ENCODE data around the gene NKD1. TPM values are rescaled to one million over a fixed set of nuclear protein-coding genes. Genes with fewer than 3 reads are reported as not detected.

NKD1 gene
- total RNA-seq, 1 donor from 2014 or later: 0.43 TPM

DNA sequence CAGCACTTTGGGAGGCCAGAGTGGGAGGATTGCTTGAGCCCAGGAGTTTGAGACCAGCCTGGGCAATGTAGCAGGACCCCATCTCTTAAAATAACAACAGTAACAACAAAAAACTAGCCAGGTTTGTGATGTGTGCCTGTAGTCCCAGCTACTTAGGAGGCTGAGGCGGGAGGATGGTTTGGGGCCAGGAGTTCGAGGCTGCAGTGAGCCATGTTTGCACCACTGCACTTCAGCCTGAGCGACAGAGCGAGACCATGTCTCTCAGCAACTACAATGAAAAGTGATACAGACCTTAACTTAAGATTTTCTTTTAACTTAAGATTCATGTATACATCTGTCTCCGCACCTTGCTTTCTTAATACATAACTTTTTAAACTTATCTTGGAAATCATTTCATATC is 17.2 kb downstream of the NKD1 start:
- no peak overlapping the region for H3K4me3 Mint-ChIP-seq (ENCODE audit: unreplicated experiment)
- TF ChIP-seq, protein P1, sequence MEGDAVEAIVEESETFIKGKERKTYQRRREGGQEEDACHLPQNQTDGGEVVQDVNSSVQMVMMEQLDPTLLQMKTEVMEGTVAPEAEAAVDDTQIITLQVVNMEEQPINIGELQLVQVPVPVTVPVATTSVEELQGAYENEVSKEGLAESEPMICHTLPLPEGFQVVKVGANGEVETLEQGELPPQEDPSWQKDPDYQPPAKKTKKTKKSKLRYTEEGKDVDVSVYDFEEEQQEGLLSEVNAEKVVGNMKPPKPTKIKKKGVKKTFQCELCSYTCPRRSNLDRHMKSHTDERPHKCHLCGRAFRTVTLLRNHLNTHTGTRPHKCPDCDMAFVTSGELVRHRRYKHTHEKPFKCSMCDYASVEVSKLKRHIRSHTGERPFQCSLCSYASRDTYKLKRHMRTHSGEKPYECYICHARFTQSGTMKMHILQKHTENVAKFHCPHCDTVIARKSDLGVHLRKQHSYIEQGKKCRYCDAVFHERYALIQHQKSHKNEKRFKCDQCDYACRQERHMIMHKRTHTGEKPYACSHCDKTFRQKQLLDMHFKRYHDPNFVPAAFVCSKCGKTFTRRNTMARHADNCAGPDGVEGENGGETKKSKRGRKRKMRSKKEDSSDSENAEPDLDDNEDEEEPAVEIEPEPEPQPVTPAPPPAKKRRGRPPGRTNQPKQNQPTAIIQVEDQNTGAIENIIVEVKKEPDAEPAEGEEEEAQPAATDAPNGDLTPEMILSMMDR (IDR thresholded peaks at IDR 0.05): no peak
- H3K4me1 Mint-ChIP-seq (ENCODE audit: unreplicated experiment): no peaks in the 10 kb centered on the region
- no peaks in the 10 kb centered on the region for H3K36me3 Mint-ChIP-seq (ENCODE audit: unreplicated experiment)
- peaks cover 4% of the 10 kb centered on the region for H3K27me3 Mint-ChIP-seq (ENCODE audit: unreplicated experiment)
- H3K9me3 Mint-ChIP-seq (ENCODE audit: unreplicated experiment): peaks cover 5% of the 10 kb centered on the region
- DNase-seq (ENCODE audit: extremely low spot score, unreplicated experiment): no peak
- no peak overlapping the region for H3K27ac Mint-ChIP-seq (ENCODE audit: unreplicated experiment)

DNA sequence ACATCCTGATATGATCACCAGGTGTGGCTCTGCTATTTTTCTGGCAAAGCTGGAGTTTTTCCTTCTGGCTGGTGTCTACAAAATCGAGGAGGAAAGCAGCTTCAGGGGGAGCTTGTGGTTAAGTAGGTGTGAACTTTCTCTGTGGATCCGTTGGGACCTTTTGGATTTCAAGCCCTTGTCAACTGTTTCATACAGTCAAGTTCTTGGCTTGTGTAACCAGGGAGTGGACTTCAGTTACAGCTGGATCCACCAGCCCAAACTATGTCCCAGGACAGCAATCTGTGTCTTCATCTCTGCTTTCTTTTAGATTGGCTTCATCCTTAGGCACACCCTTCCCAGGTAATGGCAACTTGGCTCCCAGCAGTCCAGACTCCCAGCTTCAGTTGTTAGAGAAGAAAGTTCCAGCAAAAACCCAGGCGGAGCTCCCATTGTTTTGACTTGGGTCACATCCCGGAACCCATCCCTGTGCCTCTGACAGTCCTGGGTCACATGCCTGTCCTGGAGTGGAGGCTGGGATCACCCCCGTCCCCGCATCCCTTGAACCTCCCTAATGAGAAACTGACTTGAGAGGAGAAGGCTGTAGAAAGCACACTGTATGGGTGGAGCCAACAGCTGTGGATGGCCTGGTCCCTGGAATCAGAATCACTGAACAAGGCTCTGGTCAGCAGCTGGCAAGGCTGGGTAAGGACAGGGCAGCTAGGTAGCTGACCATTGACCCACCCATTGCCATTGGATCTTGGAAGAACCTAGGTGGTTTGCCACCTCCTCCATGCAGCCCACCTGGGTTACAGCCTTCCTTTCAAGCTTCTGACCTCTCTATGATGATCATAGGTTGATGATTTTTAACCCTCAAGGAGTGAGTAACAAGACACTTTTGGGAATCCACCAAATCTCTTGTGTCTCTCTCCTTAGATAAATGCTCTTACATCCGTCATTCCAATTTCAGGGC is 18.1 kb downstream of the NKD1 start:
- TF ChIP-seq, protein P1 (IDR thresholded peaks at IDR 0.05): no peak
- H3K4me3 Mint-ChIP-seq (ENCODE audit: unreplicated experiment): no peak overlapping the region

DNA sequence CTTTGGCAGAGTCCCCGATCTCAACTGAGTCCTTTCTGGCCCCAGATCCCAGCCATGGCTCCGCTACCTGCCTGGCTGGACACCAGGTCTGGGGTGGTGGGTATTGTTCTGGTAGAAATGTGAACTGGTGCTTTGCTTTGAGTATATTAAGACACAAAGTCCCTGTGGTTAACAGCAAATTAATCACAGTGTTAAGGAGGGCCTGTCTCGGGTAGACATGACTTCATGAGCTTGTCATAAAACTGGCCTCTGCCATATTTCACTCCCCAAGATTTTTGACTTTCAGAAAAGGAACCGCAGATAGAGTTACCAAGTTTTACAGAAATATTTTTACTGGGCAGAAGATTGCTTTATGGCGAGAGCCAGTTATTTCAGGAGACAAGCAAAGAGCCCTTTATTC is 19.5 kb downstream of the NKD1 start:
- Mint-ChIP-seq H3K27ac (ENCODE audit: unreplicated experiment) (no peak overlapping the region), H3K9me3 (ENCODE audit: unreplicated experiment) (no peaks in the 10 kb centered on the region), H3K36me3 (ENCODE audit: unreplicated experiment) (no peaks in the 10 kb centered on the region), H3K4me1 (ENCODE audit: unreplicated experiment) (no peaks in the 10 kb centered on the region), H3K4me3 (ENCODE audit: unreplicated experiment) (no peak overlapping the region), H3K27me3 (ENCODE audit: unreplicated experiment) (peaks cover 11% of the 10 kb centered on the region)
- no peak for DNase-seq (ENCODE audit: extremely low spot score, unreplicated experiment)
- TF ChIP-seq, protein P1 (IDR thresholded peaks at IDR 0.05): no peak

More for the DNA sequence above, 18.1 kb downstream of the NKD1 start:
- Mint-ChIP-seq H3K27me3 (ENCODE audit: unreplicated experiment) (peaks cover 4% of the 10 kb centered on the region), H3K36me3 (ENCODE audit: unreplicated experiment) (no peaks in the 10 kb centered on the region), H3K27ac (ENCODE audit: unreplicated experiment) (no peak overlapping the region), H3K9me3 (ENCODE audit: unreplicated experiment) (peaks cover 5% of the 10 kb centered on the region), H3K4me1 (ENCODE audit: unreplicated experiment) (no peaks in the 10 kb centered on the region)
- no peak for DNase-seq (ENCODE audit: extremely low spot score, unreplicated experiment)

DNA sequence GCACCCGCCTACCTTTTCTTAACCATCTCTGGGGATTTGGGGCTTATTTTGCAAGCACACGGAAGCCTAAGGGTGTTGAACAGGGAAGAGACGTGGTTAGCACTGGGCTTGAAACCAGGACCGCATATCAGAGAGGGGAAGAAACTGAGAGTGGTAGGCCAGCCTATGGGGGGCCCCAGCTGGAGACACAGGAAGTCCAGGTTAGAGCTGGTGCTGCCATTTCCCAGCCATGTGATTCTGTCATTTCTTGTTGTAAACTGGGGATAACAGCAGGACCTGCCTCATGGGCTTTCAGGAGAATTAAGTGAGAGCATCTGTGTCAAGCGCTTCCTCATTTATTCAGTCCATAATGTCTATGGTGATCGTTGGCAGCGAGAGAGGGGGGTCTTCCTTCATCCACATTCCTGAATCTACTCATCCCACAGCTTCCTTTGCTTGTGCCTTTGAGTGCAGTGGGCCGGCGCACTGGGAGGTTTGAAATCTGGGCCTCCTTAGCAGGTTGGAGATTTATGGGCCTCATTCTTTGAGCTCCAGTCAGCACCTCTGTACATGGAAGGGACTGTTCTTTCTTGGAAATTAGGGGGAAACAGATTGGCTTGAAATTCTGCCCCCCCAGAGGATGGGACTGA is 20.1 kb downstream of the NKD1 start:
- TF ChIP-seq, protein P1 (IDR thresholded peaks at IDR 0.05): no peak
- Mint-ChIP-seq H3K27me3 (ENCODE audit: unreplicated experiment) (peaks cover 11% of the 10 kb centered on the region), H3K36me3 (ENCODE audit: unreplicated experiment) (no peaks in the 10 kb centered on the region), H3K4me3 (ENCODE audit: unreplicated experiment) (no peak overlapping the region), H3K9me3 (ENCODE audit: unreplicated experiment) (no peaks in the 10 kb centered on the region), H3K4me1 (ENCODE audit: unreplicated experiment) (no peaks in the 10 kb centered on the region), H3K27ac (ENCODE audit: unreplicated experiment) (no peak overlapping the region)
- DNase-seq (ENCODE audit: extremely low spot score, unreplicated experiment): no peak

DNA sequence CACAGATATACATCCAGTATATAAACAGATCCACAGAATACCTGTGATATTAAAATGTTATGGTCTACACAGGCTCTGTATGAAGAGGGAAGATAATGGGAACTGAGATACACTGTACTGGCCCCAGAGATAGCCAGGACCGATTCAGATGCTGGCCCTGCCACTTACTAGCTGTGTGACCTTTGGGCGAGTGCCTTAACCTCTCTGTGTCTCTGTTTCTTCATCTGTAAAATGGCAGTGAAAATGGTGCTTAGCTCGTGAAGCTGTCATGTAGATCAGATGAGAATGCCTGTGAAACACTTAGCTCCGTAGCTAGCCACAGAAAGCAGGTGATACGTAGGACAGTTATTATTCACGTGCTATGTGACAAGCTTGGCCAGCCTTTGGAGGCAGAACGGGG is 22.2 kb downstream of the NKD1 start:
- H3K36me3 Mint-ChIP-seq (ENCODE audit: unreplicated experiment): no peaks in the 10 kb centered on the region
- no peak for DNase-seq (ENCODE audit: extremely low spot score, unreplicated experiment)
- H3K4me3 Mint-ChIP-seq (ENCODE audit: unreplicated experiment): no peak overlapping the region
- no peaks in the 10 kb centered on the region for H3K9me3 Mint-ChIP-seq (ENCODE audit: unreplicated experiment)
- H3K27ac Mint-ChIP-seq (ENCODE audit: unreplicated experiment): no peak overlapping the region
- TF ChIP-seq, protein P1 (IDR thresholded peaks at IDR 0.05): no peak
- no peaks in the 10 kb centered on the region for H3K4me1 Mint-ChIP-seq (ENCODE audit: unreplicated experiment)
- peaks cover 11% of the 10 kb centered on the region for H3K27me3 Mint-ChIP-seq (ENCODE audit: unreplicated experiment)
